ENCODE data around the gene AVL9. TPM values are rescaled to one million over a fixed set of nuclear protein-coding genes. Genes with fewer than 3 reads are reported as not detected.
A peak's percentile ranks its signal among the peaks of the same experiment; 100 is the strongest.

Gene AVL9
- total and polyA plus RNA-seq, 9 of the 15 experiments (the other 6 are each of a cell fraction or from before 2014, with no cell fraction given), result 6.4 to 66.2 (median 30.1) TPM

DNA sequence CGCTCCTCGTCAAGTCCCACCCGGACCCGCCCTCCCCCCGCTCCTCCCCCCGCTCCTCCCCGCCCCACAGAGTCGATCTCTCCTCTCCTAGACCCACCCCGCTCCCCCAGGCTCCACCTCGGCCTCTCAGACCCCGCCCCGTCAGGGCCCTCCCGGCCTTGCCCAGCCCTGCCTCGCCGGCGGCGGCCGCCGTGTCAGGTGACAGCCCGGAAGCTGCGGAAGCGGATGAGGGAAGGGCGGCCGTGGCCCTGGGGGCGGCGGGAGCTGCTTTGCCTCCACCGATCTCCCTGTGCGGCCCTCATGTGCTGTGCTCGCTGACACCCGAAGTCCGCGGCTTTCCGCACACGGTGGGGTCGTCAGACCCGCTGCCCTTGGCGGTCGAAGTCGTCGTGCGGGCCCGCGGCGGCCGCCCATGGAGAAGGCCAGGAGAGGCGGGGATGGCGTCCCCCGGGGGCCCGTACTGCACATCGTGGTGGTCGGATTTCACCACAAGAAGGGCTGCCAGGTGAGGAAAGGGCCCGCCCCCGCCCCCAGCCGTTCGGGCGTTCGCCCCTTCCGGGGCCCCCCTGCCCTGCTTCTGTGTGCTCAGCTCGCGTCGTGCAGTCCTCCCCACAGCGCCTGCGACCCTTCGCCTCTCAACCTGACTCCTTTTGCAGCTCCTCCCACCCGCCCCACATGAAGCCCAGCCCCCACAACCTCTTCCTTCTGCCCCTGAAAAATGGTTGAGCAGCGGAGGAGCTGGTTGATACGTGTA, at the start of gene AVL9 (continued):
- no peak for TF ChIP-seq BRF1 (IDR thresholded peaks at IDR 0.05; ENCODE audit: borderline replicate concordance, extremely low read depth, insufficient read length)
- peak; percentile 56 to 84; a peak in 1 of 4 replicates for TF ChIP-seq NONO (IDR thresholded peaks at IDR 0.05; ENCODE audit: low read depth in 2 of 2, low read length in 1 of 2)
- no peak for TF ChIP-seq FOXM1 (IDR thresholded peaks at IDR 0.05; ENCODE audit: low read depth)
- peak; percentile 51; the same call in 1 of the 2 replicates for TF ChIP-seq FOXM1 (CRISPR knock-in tag; IDR thresholded peaks at IDR 0.05; ENCODE audit: low read depth)
- TF ChIP-seq PRMT5 (CRISPR knock-in tag; IDR thresholded peaks at IDR 0.05), result no peak
- TF ChIP-seq RBM14 (IDR thresholded peaks at IDR 0.05; ENCODE audit: borderline replicate concordance, insufficient read depth, low read depth, low read length), result no peak
- TF ChIP-seq, protein P1, sequence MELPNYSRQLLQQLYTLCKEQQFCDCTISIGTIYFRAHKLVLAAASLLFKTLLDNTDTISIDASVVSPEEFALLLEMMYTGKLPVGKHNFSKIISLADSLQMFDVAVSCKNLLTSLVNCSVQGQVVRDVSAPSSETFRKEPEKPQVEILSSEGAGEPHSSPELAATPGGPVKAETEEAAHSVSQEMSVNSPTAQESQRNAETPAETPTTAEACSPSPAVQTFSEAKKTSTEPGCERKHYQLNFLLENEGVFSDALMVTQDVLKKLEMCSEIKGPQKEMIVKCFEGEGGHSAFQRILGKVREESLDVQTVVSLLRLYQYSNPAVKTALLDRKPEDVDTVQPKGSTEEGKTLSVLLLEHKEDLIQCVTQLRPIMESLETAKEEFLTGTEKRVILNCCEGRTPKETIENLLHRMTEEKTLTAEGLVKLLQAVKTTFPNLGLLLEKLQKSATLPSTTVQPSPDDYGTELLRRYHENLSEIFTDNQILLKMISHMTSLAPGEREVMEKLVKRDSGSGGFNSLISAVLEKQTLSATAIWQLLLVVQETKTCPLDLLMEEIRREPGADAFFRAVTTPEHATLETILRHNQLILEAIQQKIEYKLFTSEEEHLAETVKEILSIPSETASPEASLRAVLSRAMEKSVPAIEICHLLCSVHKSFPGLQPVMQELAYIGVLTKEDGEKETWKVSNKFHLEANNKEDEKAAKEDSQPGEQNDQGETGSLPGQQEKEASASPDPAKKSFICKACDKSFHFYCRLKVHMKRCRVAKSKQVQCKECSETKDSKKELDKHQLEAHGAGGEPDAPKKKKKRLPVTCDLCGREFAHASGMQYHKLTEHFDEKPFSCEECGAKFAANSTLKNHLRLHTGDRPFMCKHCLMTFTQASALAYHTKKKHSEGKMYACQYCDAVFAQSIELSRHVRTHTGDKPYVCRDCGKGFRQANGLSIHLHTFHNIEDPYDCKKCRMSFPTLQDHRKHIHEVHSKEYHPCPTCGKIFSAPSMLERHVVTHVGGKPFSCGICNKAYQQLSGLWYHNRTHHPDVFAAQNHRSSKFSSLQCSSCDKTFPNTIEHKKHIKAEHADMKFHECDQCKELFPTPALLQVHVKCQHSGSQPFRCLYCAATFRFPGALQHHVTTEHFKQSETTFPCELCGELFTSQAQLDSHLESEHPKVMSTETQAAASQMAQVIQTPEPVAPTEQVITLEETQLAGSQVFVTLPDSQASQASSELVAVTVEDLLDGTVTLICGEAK (IDR thresholded peaks at IDR 0.05), result peak; percentile 64; the same call in 1 of the 2 replicates
- TF ChIP-seq, protein P1 (CRISPR knock-in tag; IDR thresholded peaks at IDR 0.05), result no peak
- no peak for TF ChIP-seq NR2C2 (CRISPR knock-in tag; IDR thresholded peaks at IDR 0.05)
- peak; percentile 86 for TF ChIP-seq NR2C2 (tag; IDR thresholded peaks at IDR 0.05)
- TF ChIP-seq, protein P2, sequence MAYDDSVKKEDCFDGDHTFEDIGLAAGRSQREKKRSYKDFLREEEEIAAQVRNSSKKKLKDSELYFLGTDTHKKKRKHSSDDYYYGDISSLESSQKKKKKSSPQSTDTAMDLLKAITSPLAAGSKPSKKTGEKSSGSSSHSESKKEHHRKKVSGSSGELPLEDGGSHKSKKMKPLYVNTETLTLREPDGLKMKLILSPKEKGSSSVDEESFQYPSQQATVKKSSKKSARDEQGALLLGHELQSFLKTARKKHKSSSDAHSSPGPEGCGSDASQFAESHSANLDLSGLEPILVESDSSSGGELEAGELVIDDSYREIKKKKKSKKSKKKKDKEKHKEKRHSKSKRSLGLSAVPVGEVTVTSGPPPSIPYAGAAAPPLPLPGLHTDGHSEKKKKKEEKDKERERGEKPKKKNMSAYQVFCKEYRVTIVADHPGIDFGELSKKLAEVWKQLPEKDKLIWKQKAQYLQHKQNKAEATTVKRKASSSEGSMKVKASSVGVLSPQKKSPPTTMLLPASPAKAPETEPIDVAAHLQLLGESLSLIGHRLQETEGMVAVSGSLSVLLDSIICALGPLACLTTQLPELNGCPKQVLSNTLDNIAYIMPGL (CRISPR knock-in tag; IDR thresholded peaks at IDR 0.05), result peak; percentile 51; the same call in 1 of the 2 replicates
- peak; percentile 87 for TF ChIP-seq HMGN3 (IDR thresholded peaks at IDR 0.05; ENCODE audit: borderline replicate concordance, extremely low read depth, insufficient read length, low read depth, low read length)
- no peak for TF ChIP-seq ZNF75A (CRISPR knock-in tag; IDR thresholded peaks at IDR 0.05)
- no peak for TF ChIP-seq TAF7 (tag; IDR thresholded peaks at IDR 0.05)
- TF ChIP-seq, protein P3, sequence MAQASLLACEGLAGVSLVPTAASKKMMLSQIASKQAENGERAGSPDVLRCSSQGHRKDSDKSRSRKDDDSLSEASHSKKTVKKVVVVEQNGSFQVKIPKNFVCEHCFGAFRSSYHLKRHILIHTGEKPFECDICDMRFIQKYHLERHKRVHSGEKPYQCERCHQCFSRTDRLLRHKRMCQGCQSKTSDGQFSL (CRISPR knock-in tag; IDR thresholded peaks at IDR 0.05), result peak; percentile 48; the same call in 1 of the 2 replicates
- TF ChIP-seq, protein P3 (tag; IDR thresholded peaks at IDR 0.05), result no peak

All from K562 (cell line).